GM19238 (cell line): ENCODE data around the gene PARP4.
"Not testable (repeated sequence)": the region's sequence is repeated elsewhere in the genome, so short reads cannot be mapped to it uniquely, and the experiment has no call there.

Source experiments
- DNase-seq: peaks from one replicate; pipeline ENCODE4 v3.0.0; 2011; ENCODE audit warnings: low spot score; ENCODE audit not compliant: insufficient read length

The PARP4 gene

GRCh38 chr13:24371273-24371672, 141.3 kb downstream of the PARP4 start:
- not testable (repeated sequence) for DNase-seq
